Amniotic stem cell (primary cell): Measurements from ENCODE around the gene RTF2.

Source experiments
- DNase-seq: peaks from one replicate; lab custom pipeline; 2025; lab: John Stamatoyannopoulos, UW

RTF2 gene

DNA sequence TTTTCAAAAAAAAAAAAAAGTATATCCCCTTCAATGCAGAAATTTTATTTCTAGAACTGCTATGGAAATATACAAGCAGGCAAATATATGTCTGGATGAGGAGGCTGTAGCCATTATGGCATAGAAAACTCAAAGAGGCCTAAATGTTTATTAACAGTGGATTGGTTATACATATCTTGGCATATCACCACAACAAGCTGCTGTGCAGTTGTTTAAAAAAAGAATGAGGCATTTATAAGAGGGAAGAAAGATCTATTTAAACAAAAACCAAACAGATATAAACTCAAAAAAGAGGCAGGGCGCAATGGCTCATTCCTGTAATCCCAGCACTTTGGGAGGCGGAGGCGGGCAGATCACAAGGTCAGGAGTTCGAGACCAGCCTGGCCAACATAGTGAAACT, 30.1 kb upstream of the RTF2 start:
- DNase-seq: no peak

DNA sequence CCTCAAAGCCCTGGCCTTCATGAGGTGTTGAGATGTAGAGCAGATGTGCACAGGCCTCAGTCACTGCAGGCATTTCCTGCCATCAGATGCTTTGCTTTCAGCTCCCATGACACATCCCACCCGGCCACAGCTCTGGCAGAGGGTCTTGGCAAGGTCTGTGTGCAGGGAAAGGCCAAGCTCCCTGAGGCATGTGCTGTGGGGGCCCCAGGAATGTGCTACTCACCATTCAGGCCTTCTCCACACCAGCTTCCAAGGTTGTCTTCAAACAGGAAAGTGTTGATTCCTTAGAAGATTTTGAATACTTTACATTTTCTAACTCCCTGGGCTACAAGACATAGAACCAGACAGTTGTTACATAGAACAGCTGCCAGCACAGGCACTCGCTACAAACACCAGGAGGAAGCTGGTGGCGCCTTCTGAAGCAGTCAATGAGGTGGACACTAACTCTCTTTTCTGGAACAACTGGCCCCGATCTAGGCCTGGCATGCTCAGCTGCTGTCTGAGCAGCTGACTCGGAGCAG, 28.6 kb upstream of the RTF2 start:
- peak; percentile 88 for DNase-seq

DNA sequence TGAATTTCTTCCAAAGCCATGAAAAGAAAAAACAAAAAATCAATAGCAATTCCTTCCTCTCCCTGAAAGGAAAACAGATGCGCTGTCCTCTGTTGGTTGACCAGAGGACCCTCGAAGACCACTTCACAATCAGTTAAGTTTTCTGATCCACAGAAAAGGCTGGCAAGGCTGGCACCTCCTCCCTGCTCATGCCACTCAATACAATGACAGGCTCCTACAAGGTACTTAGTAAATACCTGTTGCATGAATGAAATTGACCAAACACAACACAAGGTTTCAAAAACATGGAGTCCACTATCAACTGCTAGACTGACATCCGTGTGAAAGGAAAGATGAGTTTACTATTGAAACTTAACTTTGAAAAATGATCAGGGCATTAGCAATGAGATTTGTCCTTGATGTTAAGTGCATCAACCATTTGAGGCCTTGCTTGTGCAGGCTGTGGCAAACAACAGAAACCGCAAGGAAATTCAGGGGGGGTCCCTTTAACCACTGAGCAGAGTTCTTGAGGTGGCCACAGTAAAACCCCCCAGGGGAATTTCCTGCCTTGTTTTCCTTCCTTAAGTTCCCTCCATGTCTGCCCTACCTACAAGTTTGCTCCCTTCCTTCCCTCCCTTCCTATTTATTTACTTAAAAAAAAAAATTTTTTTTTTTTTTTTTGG, 27.9 kb upstream of the RTF2 start:
- no peak for DNase-seq

DNA sequence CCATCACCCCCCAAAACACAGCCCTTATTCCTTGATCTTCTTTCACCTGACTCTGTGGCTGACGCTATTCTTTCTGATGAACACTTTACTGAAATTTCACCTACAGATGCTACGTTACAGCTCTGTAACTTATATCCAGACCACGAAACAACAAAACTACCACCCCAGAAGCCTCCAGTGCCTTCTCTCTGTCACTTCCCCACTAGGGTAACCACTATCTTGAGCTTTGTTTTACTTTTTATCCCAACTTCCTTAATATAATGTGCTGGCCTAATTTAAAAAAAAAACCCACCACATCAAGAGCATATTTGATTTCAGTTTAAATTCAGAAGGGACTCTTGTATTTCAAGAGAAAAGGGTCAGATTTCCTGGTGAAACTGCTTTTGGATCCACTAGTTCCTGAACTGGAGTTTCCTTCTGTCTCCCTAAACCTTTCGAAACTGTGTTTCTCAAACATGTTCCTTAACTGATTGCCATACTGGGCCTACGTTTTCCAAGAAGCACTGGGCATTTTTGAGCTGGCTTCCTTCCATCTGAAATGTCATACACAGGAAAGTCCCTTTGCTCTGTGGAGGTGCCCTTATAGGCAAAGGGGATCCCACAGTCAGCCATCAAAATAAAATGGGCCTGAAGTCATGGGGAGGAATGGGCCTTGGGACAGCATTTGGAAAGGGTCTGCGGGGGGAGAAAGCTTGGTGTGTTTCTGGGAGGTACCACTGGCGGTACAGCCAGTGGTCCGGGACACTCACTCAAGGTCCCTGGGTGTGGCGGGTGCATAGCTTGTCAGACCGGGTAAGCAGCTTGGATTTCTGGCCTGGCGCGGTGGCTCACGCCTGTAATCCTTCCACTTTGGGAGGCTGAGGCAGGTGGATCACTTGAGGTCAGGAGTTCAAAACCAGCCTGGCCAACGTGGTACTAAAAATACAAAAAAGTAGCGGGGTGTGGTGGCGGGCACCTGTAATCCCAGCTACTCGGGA, 25.8 kb upstream of the RTF2 start:
- no peak for DNase-seq

DNA sequence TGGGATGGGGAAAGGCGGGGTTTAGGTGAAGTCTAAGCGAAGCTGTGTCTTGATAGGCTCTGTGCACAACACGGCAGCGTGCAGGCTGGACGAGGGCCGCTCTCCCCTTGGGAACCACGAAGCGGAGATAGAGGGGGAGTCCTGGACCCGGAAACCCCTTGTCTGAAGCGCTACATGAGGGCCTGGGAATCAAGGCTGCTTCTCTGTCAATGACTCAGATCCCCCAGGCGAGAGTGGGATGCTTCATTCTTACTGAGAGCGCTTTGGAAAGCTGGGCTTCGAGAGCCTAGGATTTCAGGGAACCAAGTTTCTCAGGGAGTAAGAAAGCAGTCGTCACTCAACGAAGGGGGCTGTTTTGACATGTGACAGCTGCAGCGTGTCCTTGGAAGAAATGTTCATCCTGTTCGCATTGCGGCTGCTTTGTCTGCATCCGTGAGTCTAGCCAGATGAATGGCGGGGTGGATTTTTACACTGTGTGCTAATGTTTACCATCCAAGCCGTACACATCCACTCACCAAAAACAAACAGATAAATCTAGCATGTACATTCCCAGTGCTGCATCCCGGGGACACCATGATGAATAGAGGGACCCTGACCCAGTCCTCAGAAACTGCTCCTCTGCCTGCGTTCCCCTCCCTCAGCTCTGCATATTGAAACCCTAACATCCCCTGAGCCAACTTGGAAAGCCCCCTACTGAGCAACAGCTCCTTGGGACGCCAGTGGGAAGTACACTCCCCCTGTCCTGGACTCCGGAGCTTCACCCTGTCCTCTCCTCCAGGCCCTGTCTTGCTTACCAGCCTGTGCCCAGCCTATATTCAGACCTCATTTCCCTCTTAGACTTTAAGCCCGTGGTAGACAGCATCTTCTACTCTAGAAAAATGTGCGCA, 24.5 kb upstream of the RTF2 start:
- peak; percentile 20 for DNase-seq

DNA sequence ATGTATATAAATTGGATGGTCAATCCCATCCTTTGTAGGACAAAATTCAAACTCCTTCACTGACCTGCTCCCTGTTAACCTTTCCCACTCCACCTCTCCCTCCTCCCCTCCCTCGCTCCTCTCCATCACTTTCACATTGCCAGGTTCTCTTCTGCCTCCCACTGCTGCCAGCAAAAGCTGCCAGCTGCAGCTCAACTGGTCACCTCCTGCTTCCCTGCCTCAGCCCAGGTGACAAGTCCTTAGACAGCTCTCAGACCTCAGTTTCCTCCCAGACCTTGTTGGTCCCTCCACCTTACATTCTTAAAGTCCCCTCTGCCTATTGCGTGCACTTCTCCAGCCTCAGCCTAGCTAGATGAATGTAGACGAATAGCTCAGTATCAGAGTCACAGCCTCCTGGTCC, 23.3 kb upstream of the RTF2 start:
- DNase-seq: no peak

DNA sequence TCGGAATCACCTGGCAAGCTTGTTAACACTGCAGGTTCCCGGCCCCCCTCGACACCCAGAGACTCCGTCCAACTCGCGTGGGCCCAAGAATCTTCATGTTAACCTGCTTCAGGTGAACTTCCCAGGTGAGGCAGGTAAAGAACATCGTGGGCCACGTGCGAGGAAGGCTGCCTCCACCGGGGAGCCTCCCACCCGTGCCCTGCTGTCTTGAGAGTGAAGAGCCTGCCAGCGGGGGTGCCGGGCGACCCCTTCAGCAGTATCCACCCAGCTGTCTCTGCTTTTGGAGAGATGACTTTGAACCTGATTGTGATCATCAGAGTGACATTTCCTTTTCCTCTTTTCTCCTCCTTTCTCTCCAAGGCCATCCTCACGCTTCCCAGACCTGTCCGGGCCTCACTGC, 22.9 kb upstream of the RTF2 start:
- DNase-seq: no peak

DNA sequence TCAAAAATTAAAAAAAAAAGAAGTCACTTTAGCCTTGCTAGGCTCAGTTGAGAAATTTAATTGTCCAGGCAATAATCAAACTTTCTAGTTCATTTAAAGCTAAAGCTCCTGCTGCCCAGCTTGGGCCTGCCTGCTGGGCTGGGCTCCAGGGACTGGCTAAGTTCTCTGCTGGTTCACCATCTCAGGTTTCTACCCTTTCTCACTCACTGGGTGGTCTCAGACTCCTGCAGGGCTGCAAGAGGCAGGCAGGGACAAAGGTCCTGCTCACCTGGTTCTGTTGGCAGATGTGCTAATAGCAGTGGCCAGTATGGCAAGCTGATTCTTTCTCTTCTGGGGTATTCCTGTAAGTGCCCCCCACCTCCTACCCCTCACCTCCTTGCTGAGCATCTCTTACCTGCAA, 21.2 kb upstream of the RTF2 start:
- DNase-seq: no peak

DNA sequence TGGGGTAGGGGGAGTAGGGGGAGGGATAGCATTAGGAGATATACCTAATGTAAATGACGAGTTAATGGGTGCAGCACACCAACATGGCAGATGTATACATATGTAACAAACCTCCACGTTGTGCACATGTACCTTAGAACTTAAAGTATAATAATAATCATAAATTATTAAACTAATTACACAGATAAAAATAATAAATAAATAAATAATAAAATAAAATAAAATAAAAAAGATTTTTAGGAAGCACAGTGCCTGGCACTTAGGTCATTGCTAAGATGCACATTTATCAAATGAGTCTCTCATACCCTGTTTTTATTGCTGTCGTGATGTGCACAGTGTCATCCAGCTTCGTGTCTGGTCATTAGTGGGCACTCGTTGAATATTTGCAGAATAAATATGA, 19.0 kb upstream of the RTF2 start:
- DNase-seq: no peak

DNA sequence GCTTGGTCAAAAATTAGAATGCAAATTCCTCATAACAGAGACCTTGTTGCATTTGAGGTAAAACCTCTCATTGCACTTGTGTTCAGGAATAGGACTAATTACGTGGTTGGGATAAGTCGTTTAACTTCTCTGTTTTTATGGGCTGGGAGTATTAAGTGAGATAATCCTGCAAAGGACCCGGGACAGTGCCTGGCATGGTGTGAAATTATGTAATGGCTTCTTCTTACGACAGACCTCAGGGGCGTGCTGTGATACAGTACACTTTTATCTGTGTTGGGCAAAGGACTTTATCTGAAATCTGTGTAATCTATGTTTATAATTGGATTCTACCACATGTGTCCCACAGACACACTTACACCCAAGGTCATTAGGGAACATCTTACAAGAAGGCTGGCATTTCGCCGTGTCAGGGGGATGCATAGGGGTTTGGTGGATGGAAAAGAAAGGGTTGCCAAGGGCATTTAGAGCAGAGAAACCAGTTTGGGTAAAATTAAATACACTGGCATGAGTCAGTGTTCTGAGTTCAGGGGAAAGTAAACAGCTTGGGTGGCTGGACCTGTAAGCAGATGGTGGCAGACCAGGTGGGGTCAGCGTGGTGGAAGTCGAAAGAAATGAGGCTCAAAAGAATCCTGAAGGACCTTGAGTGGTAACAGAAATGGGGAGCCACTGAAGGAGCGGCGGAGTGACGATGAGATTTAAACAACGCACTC, 17.2 kb upstream of the RTF2 start:
- DNase-seq: no peak

DNA sequence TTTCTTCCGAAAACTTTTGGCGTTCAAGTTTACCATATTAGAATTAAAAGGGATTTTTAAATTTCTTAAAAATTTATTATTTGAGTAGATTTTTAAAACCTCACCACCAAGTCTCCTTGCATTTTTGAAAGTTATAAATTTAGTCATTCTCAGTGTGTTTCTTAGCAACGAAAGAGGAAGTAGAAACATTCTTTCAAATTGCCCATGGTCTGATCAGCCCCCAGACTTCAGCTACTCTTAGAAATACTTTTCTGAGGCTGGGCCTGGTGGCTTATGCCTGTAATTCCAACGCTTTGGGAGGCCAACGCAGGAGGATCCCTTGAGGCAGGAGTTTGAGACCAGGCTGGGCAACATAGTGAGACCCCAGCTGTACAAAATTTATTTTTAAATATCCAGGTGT, 15.1 kb upstream of the RTF2 start:
- DNase-seq: no peak

DNA sequence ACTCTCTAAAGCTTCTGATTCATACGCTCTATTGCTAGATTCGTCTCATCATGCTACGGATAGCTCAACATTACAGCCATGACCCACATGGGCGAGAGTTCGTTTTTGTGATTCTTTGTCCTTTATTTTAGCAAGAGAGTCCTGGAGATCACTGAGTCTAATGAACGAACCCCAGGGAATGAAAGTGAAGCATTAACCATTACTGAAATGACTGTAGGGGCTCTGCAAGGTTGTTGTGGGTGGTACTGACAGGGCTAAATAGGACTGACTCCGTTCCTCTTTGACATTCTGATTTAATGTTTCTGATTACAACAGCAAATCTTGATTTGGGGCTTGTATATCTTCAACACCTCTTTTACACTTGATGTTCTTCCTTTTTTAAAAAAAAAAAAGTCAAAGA, 13.7 kb upstream of the RTF2 start:
- no peak for DNase-seq

DNA sequence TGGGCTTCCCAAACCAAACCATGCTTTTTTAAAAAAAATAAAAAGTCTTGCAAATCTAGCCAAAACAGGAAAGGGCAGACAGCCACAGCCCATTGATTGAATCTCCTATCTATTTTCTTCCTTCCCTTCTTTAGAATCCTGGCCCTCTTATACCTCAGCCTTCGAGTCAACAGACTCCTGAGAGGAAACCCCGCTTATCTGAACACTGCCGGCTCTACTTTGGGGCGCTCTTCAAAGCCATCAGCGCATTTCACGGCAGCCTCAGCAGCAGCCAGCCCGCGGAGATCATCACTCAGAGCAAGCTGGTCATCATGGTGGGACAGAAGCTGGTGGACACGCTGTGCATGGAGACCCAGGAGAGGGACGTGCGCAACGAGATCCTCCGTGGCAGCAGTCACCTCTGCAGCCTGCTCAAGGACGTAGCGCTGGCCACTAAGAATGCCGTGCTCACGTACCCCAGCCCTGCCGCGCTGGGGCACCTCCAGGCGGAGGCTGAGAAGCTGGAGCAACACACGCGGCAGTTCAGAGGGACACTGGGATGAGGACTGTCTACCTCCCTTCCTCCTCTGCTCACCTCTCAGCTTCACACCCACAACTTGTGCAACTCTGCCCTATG, 10.1 kb upstream of the RTF2 start:
- no peak for DNase-seq

DNA sequence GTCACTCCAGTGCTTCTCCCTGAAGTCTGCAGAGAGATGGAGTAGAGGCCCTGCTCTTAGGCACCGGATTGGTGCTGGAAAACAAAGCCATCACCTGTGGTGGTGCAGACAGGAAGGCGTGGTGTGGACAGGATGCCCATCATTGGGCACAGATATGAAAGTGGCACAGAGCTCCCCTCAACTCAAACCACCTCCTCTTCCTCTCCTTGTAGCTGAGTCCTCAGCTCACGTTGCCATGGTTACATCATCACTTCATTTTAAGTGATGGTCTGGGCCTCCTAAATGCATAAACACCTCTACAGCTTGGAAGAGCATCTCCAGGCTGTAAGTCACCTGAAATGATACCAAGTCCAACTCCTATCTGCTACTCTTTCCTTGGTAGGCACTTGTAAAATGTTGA, 8.0 kb upstream of the RTF2 start:
- DNase-seq: no peak

DNA sequence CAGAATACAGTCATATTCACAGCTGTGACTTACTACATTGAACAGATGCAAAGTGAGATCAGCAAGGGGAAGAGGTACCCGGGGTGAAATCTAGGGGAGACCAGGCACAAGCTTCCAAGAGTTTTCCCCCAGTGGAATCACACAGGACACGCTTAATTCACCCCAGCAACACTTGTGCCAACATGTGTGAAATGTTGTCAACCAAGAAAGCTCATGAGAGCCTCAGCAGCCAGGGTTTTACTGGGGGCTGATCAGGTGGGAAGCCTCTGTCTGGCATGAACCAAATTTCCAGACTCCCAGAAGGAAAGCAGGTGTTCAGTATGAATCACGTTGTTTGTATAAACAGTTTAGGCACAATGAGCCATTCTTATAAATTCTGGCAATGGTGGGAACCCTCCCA, 6.9 kb upstream of the RTF2 start:
- no peak for DNase-seq

DNA sequence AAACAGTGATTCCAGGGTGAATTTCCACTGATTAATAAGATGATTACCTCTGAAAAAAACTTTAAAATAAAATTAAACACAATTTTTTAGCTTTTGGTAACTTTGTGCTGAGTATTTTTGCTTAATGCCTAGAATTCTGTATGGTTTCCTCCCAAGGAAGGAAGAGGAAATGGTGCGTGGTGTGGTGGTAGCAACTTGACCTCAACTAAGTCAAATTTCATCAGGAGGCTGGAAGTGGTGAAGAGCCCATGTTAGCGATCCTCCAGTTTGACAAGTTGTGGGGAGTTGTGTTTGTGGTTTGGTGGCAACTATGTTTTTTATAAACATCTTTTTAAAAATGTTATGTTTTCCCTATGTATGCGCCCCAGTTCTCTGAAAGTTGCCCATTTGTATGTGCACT, 5.0 kb upstream of the RTF2 start:
- no peak for DNase-seq

DNA sequence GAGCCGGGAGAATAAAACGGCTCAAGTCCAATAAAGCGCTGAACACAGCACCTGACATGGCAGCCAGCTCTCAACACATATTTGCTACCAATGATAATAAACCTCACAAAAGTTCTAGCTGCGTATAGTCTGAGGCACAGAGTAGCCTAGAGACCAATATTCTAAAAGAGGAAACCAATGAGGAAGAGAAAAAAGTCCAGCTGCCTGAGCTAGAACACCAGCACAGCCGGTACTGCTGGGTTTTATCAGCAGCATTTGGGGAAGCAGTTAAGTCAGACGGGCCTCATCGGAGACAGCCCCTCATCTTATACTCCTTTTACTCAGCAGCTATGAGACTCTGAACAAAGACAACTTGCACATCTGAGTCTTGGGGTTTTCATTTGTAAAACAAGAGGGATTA, 2.4 kb upstream of the RTF2 start:
- DNase-seq: no peak

DNA sequence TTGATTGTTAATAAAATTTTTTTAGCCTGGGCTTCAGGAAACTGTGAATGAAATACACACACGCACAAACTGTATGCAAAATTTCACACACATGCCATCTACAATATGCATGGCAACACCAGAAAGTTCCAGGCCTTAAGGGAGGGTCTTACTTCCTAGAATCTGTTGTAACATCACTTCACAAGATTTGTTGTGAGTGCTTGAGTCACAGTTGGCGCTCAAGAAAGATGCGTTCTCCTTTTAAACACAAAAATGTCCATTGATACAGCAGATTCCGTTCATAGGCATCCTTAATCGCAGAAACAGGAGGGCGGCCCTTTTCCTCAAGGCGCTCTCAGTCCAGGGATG, 485 bp upstream of the RTF2 start:
- no peak for DNase-seq

DNA sequence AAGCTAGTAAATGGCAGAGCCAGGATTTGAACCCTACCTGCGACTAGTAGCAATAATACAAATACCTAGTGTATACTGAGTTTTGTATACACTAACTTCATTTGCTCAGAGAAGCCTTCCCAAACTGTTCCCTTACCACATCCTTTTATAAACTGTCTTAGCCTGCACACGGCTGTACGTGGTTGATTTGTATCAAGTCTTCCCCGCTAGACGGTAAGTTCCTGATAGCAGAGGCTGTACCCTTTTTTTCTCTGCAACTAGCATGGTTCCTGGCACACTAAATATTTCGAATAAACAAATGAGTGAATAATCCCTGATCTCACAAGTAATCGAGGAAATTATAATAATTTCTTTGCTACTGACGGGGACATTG, 636 bp downstream of the RTF2 start:
- no peak for DNase-seq

DNA sequence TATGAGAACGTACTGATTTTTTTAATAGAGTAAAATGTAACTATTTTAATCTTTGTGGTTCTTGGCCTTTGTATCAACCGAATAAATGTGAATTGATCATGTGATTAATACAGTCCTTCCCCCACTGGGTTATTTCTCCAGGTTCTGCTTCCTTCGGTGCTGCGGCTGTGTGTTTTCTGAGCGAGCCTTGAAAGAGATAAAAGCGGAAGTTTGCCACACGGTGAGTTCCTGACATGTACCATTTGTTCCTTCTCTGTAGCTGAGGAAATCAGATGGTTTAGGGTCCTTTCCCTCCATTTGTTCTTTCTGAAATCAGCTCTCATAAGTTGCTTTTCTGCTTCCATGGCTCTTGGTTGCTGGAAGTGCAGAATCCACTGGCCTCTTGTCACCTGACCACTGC, 15.5 kb downstream of the RTF2 start:
- no peak for DNase-seq

DNA sequence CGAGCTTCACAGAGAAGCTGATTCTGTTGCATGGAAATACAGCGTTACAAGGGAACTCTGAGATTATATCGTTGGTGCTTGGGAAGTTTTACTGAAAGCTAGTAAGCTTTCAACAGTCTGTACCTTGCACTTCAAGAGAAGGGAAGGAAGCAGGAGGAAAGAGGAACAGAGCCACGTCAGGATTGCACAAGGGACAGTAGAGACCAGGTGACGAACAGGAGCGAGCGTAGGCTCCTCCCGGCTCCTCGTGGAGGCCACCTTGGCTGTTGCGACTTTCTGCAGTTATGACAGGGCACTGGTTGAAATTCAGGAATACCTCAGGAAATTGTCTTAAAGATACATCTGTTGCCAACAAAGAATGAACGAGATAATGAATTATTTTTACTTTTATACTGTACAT, 18.8 kb downstream of the RTF2 start:
- no peak for DNase-seq
